ENCODE measurements around the gene C3orf20. TPM values are rescaled to one million over a fixed set of nuclear protein-coding genes. Genes with fewer than 3 reads are reported as not detected.

The C3orf20 gene
- total RNA-seq, 3 donors from 2014 or later: 0.15 to 0.16 TPM; not detected in 1

- H3K27ac ChIP-seq: no peak overlapping the region
- TF ChIP-seq POLR2AphosphoS5 (IDR thresholded peaks at IDR 0.05): no peak
- TF ChIP-seq POLR2A (IDR thresholded peaks at IDR 0.05): no peak
- no peak for TF ChIP-seq CTCF (IDR thresholded peaks at IDR 0.05)
- H3K36me3 ChIP-seq: no peaks in the 10 kb centered on the region
- H3K9me3 ChIP-seq: no peaks in the 10 kb centered on the region
- no peak overlapping the region for H3K4me3 ChIP-seq
- intact Hi-C loops (cut with DNase I; ENCODE audit: low total_unique reads): no loop called here
- H3K27me3 ChIP-seq: peaks cover 0 to 10% of the 10 kb centered on the region in 2 donors
- DNase-seq (ENCODE audit: low spot score in 2 of 2): no peak
- no peaks in the 10 kb centered on the region for H3K4me1 ChIP-seq
Measured at GRCh38 chr3:14634763-14635400, 40.1 kb upstream of the C3orf20 start.

GRCh38 chr3:14636496-14637087 lies 38.3 kb upstream of the C3orf20 start:
- Histone ChIP-seq H3K27me3 (peaks cover 0 to 14% of the 10 kb centered on the region in 2 donors), H3K9me3 (no peaks in the 10 kb centered on the region), H3K4me3 (no peak overlapping the region), H3K27ac (no peak overlapping the region), H3K36me3 (no peaks in the 10 kb centered on the region), H3K4me1 (no peaks in the 10 kb centered on the region)
- no peak for DNase-seq (ENCODE audit: low spot score in 2 of 2)
- TF ChIP-seq POLR2AphosphoS5 (IDR thresholded peaks at IDR 0.05) (no peak), POLR2A (IDR thresholded peaks at IDR 0.05) (no peak), CTCF (IDR thresholded peaks at IDR 0.05) (no peak)
- intact Hi-C loops (cut with DNase I; ENCODE audit: low total_unique reads): no loop called here

GRCh38 chr3:14640157-14640562 lies 34.8 kb upstream of the C3orf20 start:
- intact Hi-C loops (cut with DNase I; ENCODE audit: low total_unique reads): no loop called here
- H3K4me1 ChIP-seq: no peaks in the 10 kb centered on the region
- H3K4me3 ChIP-seq: no peak overlapping the region
- no peaks in the 10 kb centered on the region for H3K9me3 ChIP-seq
- no peak overlapping the region for H3K27ac ChIP-seq
- H3K27me3 ChIP-seq: peaks cover 0 to 25% of the 10 kb centered on the region in 2 donors
- no peak for DNase-seq (ENCODE audit: low spot score in 2 of 2)
- H3K36me3 ChIP-seq: no peaks in the 10 kb centered on the region
- no peak for TF ChIP-seq POLR2A (IDR thresholded peaks at IDR 0.05)
- no peak for TF ChIP-seq POLR2AphosphoS5 (IDR thresholded peaks at IDR 0.05)
- no peak for TF ChIP-seq CTCF (IDR thresholded peaks at IDR 0.05)

- Histone ChIP-seq H3K36me3 (no peaks in the 10 kb centered on the region), H3K27me3 (peaks cover 0 to 22% of the 10 kb centered on the region in 2 donors), H3K27ac (no peak overlapping the region), H3K4me3 (no peak overlapping the region), H3K4me1 (no peaks in the 10 kb centered on the region), H3K9me3 (no peaks in the 10 kb centered on the region)
- DNase-seq (ENCODE audit: low spot score in 2 of 2): no peak
- TF ChIP-seq POLR2A (IDR thresholded peaks at IDR 0.05) (no peak), CTCF (IDR thresholded peaks at IDR 0.05) (no peak), POLR2AphosphoS5 (IDR thresholded peaks at IDR 0.05) (no peak)
- intact Hi-C loops (cut with DNase I; ENCODE audit: low total_unique reads): no loop called here
Measured at GRCh38 chr3:14640734-14641133, 34.2 kb upstream of the C3orf20 start.

- Histone ChIP-seq H3K36me3 (no peaks in the 10 kb centered on the region), H3K9me3 (no peaks in the 10 kb centered on the region), H3K4me1 (no peaks in the 10 kb centered on the region), H3K4me3 (no peak overlapping the region), H3K27me3 (peaks cover 0 to 20% of the 10 kb centered on the region in 2 donors), H3K27ac (no peak overlapping the region)
- intact Hi-C loops (cut with DNase I; ENCODE audit: low total_unique reads): no loop called here
- DNase-seq (ENCODE audit: low spot score in 2 of 2): no peak
- TF ChIP-seq POLR2A (IDR thresholded peaks at IDR 0.05) (no peak), POLR2AphosphoS5 (IDR thresholded peaks at IDR 0.05) (no peak), CTCF (IDR thresholded peaks at IDR 0.05) (no peak)
Measured at GRCh38 chr3:14641346-14641745, 33.6 kb upstream of the C3orf20 start.
